PC-9 (cell line): ENCODE data around the gene CNIH2. TPM values are rescaled to one million over a fixed set of nuclear protein-coding genes. Genes with fewer than 3 reads are reported as not detected.

Source experiments
- BruUV-seq: library from RNA; stranded (reverse); fragments of 400-500 nt; replicated peaks from 2 replicates; lab custom pipeline; 2021; lab: Mats Ljungman, UMichigan
- CTCF ChIA-PET: fragments of 300-600 bp; sonication (Branson Sonifier 250); formaldehyde crosslinking; loops from one replicate; lab custom pipeline; 2022; ENCODE audit warnings: antibody characterized with exemption; lab: Charles Lee
- POLR2A ChIA-PET: fragments of 300-600 bp; sonication (Branson Sonifier 250); formaldehyde crosslinking; loops from one replicate; lab custom pipeline; 2022; ENCODE audit warnings: antibody characterized with exemption; ENCODE audit not compliant: unreplicated experiment; lab: Charles Lee
- DNase-seq, 2 experiments: peaks; one replicate each; pipeline versions ENCODE4 v3.0.0 to v3.0.0-alpha.2; 2015 to 2022; ENCODE audit warnings: mixed read lengths in 1 of 2
- H2AFZ ChIP-seq: fragments of 200-600 bp; sonication (generic); 2 replicates; pipeline ENCODE4 v1.8.1; 2017; ENCODE audit warnings: antibody characterized with exemption
- H3F3A ChIP-seq: fragments of 200-600 bp; sonication (generic); 2 replicates; pipeline ENCODE4 v1.8.1; 2017; ENCODE audit warnings: antibody characterized with exemption, mild to moderate bottlenecking, low read depth; ENCODE audit not compliant: insufficient read depth
- H3K27ac ChIP-seq: fragments of 200-600 bp; sonication (generic); 2 replicates; pipeline ENCODE4 v1.6.1; 2016; ENCODE audit warnings: mixed run types
- H3K27me3 ChIP-seq: fragments of 200-600 bp; sonication (generic); 2 replicates; pipeline ENCODE4 v1.6.1; 2016; ENCODE audit warnings: low read depth, mixed run types; ENCODE audit not compliant: insufficient read depth
- H3K36me3 ChIP-seq: fragments of 200-600 bp; sonication (generic); 2 replicates; pipeline ENCODE4 v1.6.1; 2016; ENCODE audit warnings: low read depth, mixed run types
- H3K4me1 ChIP-seq: fragments of 200-600 bp; sonication (generic); replicated peaks from 2 replicates; pipeline ENCODE4 v1.6.1; 2016; ENCODE audit warnings: mixed run types; ENCODE audit not compliant: insufficient read depth
- H3K4me2 ChIP-seq: fragments of 200-600 bp; sonication (generic); 2 replicates; pipeline ENCODE4 v1.6.1; 2017; ENCODE audit warnings: mixed run types
- H3K4me3 ChIP-seq: fragments of 200-600 bp; sonication (generic); 2 replicates; pipeline ENCODE4 v1.6.1; 2016; ENCODE audit warnings: mixed run types
- H3K79me2 ChIP-seq: fragments of 200-600 bp; sonication (generic); 2 replicates; pipeline ENCODE4 v1.6.1; 2017; ENCODE audit warnings: low read depth, mixed run types
- H3K9me2 ChIP-seq: fragments of 200-600 bp; sonication (generic); 2 replicates; pipeline ENCODE4 v1.8.1; 2017; ENCODE audit warnings: mild to moderate bottlenecking; ENCODE audit not compliant: insufficient read depth
- H3K9me3 ChIP-seq: fragments of 200-600 bp; sonication (generic); 2 replicates; pipeline ENCODE4 v1.8.1; 2016; ENCODE audit warnings: low read depth; ENCODE audit not compliant: insufficient read depth
- H4K20me1 ChIP-seq: fragments of 200-600 bp; sonication (generic); 2 replicates; pipeline ENCODE4 v1.8.1; 2017; ENCODE audit not compliant: insufficient read depth
- CTCF ChIP-seq: fragments of 200-600 bp; sonication (generic); conservative IDR thresholded peaks from 2 replicates; pipeline ENCODE4 v1.6.1; 2017; ENCODE audit warnings: mixed run types, antibody characterized with exemption, mild to moderate bottlenecking, moderate library complexity
- EZH2 ChIP-seq: fragments of 200-600 bp; sonication (generic); IDR thresholded peaks from 2 replicates; pipeline ENCODE4 v1.8.0; 2017; ENCODE audit warnings: antibody characterized with exemption, low read depth
- intact Hi-C: fragments of 100-400 bp; cut with micrococcal nuclease; formaldehyde crosslinking; loops from one replicate; pipeline ENCODE4 v1.10.0; 2022; ENCODE audit not compliant: unreplicated experiment
- total RNA-seq: library from RNA; stranded (reverse); gene quantifications from 2 replicates; pipeline ENCODE4 v1.2.3, GENCODE V29; 2021

CNIH2 gene
- total RNA-seq, 1 experiment from 2014 or later = 6.8 TPM

- H3K4me1 ChIP-seq = no peaks in the 10 kb centered on the region
- intact Hi-C loops = no loop called here
- no peaks in the 10 kb centered on the region for H3K9me3 ChIP-seq
- CTCF ChIA-PET = no interaction called here
- H3K27me3 ChIP-seq = no peaks in the 10 kb centered on the region
- no peaks in the 10 kb centered on the region for H3K36me3 ChIP-seq
- no peak overlapping the region for H2AFZ ChIP-seq
- no peak overlapping the region for H3K4me3 ChIP-seq
- POLR2A ChIA-PET = no interaction called here
- H3K4me2 ChIP-seq = no peak overlapping the region
- no peaks in the 10 kb centered on the region for H3K79me2 ChIP-seq
- no peaks in the 10 kb centered on the region for H3K9me2 ChIP-seq
- no peaks in the 10 kb centered on the region; the same call in 1 of the 2 replicates for H4K20me1 ChIP-seq
- no peak for DNase-seq
- no peak overlapping the region for H3K27ac ChIP-seq
- BruUV-seq = no TSS peak
- TF ChIP-seq EZH2 (no peak), CTCF (no peak)
- H3F3A ChIP-seq = no peaks in the 10 kb centered on the region
Measured at GRCh38 chr11:66230978-66231377, 47.0 kb upstream of the CNIH2 start.

- CTCF ChIA-PET = no interaction called here
- no peak for DNase-seq
- Histone ChIP-seq H3K4me1 (no peaks in the 10 kb centered on the region), H3K9me2 (no peaks in the 10 kb centered on the region), H2AFZ (no peak overlapping the region), H3K79me2 (no peaks in the 10 kb centered on the region), H3K9me3 (no peaks in the 10 kb centered on the region), H3F3A (no peaks in the 10 kb centered on the region), H3K27me3 (no peaks in the 10 kb centered on the region), H3K4me3 (no peak overlapping the region), H3K27ac (no peak overlapping the region), H4K20me1 (no peaks in the 10 kb centered on the region; the same call in 1 of the 2 replicates), H3K36me3 (no peaks in the 10 kb centered on the region), H3K4me2 (no peak overlapping the region)
- intact Hi-C loops = no loop called here
- BruUV-seq = no TSS peak
- TF ChIP-seq EZH2 (no peak), CTCF (no peak)
- POLR2A ChIA-PET = no interaction called here
Measured at GRCh38 chr11:66231561-66231960, 46.4 kb upstream of the CNIH2 start.

GRCh38 chr11:66232769-66233168 is 45.2 kb upstream of the CNIH2 start:
- H3K4me1 ChIP-seq = no peaks in the 10 kb centered on the region
- TF ChIP-seq CTCF (no peak), EZH2 (no peak)
- ChIA-PET POLR2A (no interaction called here), CTCF (no interaction called here)
- intact Hi-C loops = no loop called here
- DNase-seq = no peak
- no peaks in the 10 kb centered on the region for H3K27me3 ChIP-seq
- H4K20me1 ChIP-seq = no peaks in the 10 kb centered on the region; the same call in 1 of the 2 replicates
- no peaks in the 10 kb centered on the region for H3K36me3 ChIP-seq
- no peak overlapping the region for H3K4me2 ChIP-seq
- no peaks in the 10 kb centered on the region for H3K79me2 ChIP-seq
- BruUV-seq = no TSS peak
- H3K27ac ChIP-seq = no peak overlapping the region
- no peaks in the 10 kb centered on the region for H3K9me2 ChIP-seq
- H3F3A ChIP-seq = no peaks in the 10 kb centered on the region
- no peak overlapping the region for H2AFZ ChIP-seq
- no peak overlapping the region for H3K4me3 ChIP-seq
- no peaks in the 10 kb centered on the region for H3K9me3 ChIP-seq
